ENCODE data around the gene SGCB. TPM values are rescaled to one million over a fixed set of nuclear protein-coding genes. Genes with fewer than 3 reads are reported as not detected.

SGCB gene
- total RNA-seq, 1 donor = 27.9 TPM

- Histone ChIP-seq H3K79me2 (ENCODE audit: insufficient read depth, low read length) (no peaks in the 10 kb centered on the region), H3K36me3 (ENCODE audit: insufficient read depth, low read length) (no peaks in the 10 kb centered on the region), H3K9me3 (ENCODE audit: low read depth, low read length) (no peaks in the 10 kb centered on the region), H3K27ac (ENCODE audit: low read depth, low read length) (no peak overlapping the region), H3K27me3 (ENCODE audit: insufficient read depth, low read length) (no peaks in the 10 kb centered on the region), H3K4me3 (ENCODE audit: insufficient read depth, low read length) (no peak overlapping the region), H3K4me2 (ENCODE audit: insufficient read depth, low read length) (no peak overlapping the region), H3K4me1 (ENCODE audit: insufficient read depth, low read length) (no peaks in the 10 kb centered on the region), H4K20me1 (ENCODE audit: insufficient read depth, low read length) (no peaks in the 10 kb centered on the region), H2AFZ (ENCODE audit: low read length) (no peak overlapping the region)
- no peak for DNase-seq (ENCODE audit: insufficient read length, low spot score, missing footprints)
- TF ChIP-seq, protein P1, sequence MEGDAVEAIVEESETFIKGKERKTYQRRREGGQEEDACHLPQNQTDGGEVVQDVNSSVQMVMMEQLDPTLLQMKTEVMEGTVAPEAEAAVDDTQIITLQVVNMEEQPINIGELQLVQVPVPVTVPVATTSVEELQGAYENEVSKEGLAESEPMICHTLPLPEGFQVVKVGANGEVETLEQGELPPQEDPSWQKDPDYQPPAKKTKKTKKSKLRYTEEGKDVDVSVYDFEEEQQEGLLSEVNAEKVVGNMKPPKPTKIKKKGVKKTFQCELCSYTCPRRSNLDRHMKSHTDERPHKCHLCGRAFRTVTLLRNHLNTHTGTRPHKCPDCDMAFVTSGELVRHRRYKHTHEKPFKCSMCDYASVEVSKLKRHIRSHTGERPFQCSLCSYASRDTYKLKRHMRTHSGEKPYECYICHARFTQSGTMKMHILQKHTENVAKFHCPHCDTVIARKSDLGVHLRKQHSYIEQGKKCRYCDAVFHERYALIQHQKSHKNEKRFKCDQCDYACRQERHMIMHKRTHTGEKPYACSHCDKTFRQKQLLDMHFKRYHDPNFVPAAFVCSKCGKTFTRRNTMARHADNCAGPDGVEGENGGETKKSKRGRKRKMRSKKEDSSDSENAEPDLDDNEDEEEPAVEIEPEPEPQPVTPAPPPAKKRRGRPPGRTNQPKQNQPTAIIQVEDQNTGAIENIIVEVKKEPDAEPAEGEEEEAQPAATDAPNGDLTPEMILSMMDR (IDR thresholded peaks at IDR 0.05; ENCODE audit: extremely low read depth, low read depth, low read length) = no peak
Measured at GRCh38 chr4:52006887-52007286, 31.2 kb downstream of the SGCB start.

- H3K4me3 ChIP-seq (ENCODE audit: insufficient read depth, low read length) = no peak overlapping the region
- H3K36me3 ChIP-seq (ENCODE audit: insufficient read depth, low read length) = no peaks in the 10 kb centered on the region
- H3K79me2 ChIP-seq (ENCODE audit: insufficient read depth, low read length) = no peaks in the 10 kb centered on the region
- TF ChIP-seq, protein P1 (IDR thresholded peaks at IDR 0.05; ENCODE audit: extremely low read depth, low read depth, low read length) = no peak
- H2AFZ ChIP-seq (ENCODE audit: low read length) = no peak overlapping the region
- no peak overlapping the region for H3K27ac ChIP-seq (ENCODE audit: low read depth, low read length)
- no peaks in the 10 kb centered on the region for H4K20me1 ChIP-seq (ENCODE audit: insufficient read depth, low read length)
- DNase-seq (ENCODE audit: insufficient read length, low spot score, missing footprints) = no peak
- no peaks in the 10 kb centered on the region for H3K9me3 ChIP-seq (ENCODE audit: low read depth, low read length)
- H3K4me2 ChIP-seq (ENCODE audit: insufficient read depth, low read length) = no peak overlapping the region
- no peaks in the 10 kb centered on the region for H3K4me1 ChIP-seq (ENCODE audit: insufficient read depth, low read length)
- H3K27me3 ChIP-seq (ENCODE audit: insufficient read depth, low read length) = no peaks in the 10 kb centered on the region
Measured at GRCh38 chr4:52005604-52006273, 32.4 kb downstream of the SGCB start.

DNA sequence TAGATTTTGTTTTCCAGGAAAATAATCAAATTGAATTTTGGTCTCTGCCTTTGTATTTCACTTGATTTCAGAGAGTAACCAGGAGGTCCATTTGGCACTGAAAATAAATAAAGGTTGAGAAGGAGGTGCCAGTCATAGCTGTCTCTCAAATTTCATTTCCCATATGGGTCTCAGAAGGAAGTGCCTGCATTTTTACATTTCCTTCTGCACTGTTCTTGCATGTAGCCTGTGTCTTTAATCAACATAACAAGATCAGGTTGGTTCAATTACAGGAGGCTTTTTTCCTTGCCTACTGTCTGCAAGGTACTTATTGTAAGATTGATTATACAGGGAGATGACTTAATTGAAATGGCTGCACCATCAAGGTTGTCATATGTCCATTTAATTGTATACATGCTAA, 33.7 kb downstream of the SGCB start:
- H3K9me3 ChIP-seq (ENCODE audit: low read depth, low read length) = no peaks in the 10 kb centered on the region
- no peaks in the 10 kb centered on the region for H3K27me3 ChIP-seq (ENCODE audit: insufficient read depth, low read length)
- H3K4me2 ChIP-seq (ENCODE audit: insufficient read depth, low read length) = no peak overlapping the region
- H3K4me1 ChIP-seq (ENCODE audit: insufficient read depth, low read length) = no peaks in the 10 kb centered on the region
- H3K27ac ChIP-seq (ENCODE audit: low read depth, low read length) = no peak overlapping the region
- H3K79me2 ChIP-seq (ENCODE audit: insufficient read depth, low read length) = no peaks in the 10 kb centered on the region
- DNase-seq (ENCODE audit: insufficient read length, low spot score, missing footprints) = no peak
- H2AFZ ChIP-seq (ENCODE audit: low read length) = no peak overlapping the region
- H3K36me3 ChIP-seq (ENCODE audit: insufficient read depth, low read length) = no peaks in the 10 kb centered on the region
- no peak overlapping the region for H3K4me3 ChIP-seq (ENCODE audit: insufficient read depth, low read length)
- TF ChIP-seq, protein P1 (IDR thresholded peaks at IDR 0.05; ENCODE audit: extremely low read depth, low read depth, low read length) = no peak
- no peaks in the 10 kb centered on the region for H4K20me1 ChIP-seq (ENCODE audit: insufficient read depth, low read length)

- H2AFZ ChIP-seq (ENCODE audit: low read length) = no peak overlapping the region
- no peak for DNase-seq (ENCODE audit: insufficient read length, low spot score, missing footprints)
- no peaks in the 10 kb centered on the region for H3K9me3 ChIP-seq (ENCODE audit: low read depth, low read length)
- TF ChIP-seq, protein P1 (IDR thresholded peaks at IDR 0.05; ENCODE audit: extremely low read depth, low read depth, low read length) = no peak
- no peak overlapping the region for H3K4me2 ChIP-seq (ENCODE audit: insufficient read depth, low read length)
- H3K4me3 ChIP-seq (ENCODE audit: insufficient read depth, low read length) = no peak overlapping the region
- no peaks in the 10 kb centered on the region for H3K4me1 ChIP-seq (ENCODE audit: insufficient read depth, low read length)
- H3K27ac ChIP-seq (ENCODE audit: low read depth, low read length) = no peak overlapping the region
- no peaks in the 10 kb centered on the region for H3K36me3 ChIP-seq (ENCODE audit: insufficient read depth, low read length)
- H3K27me3 ChIP-seq (ENCODE audit: insufficient read depth, low read length) = no peaks in the 10 kb centered on the region
- H3K79me2 ChIP-seq (ENCODE audit: insufficient read depth, low read length) = no peaks in the 10 kb centered on the region
- H4K20me1 ChIP-seq (ENCODE audit: insufficient read depth, low read length) = no peaks in the 10 kb centered on the region
Measured at GRCh38 chr4:52001616-52002015, 36.5 kb downstream of the SGCB start.

All from osteoblast (primary cell).